Nephron progenitor cell (in vitro differentiated cells): ENCODE results near the gene PYHIN1.

Experiments
- DNase-seq: peaks from one replicate; pipeline ENCODE4 v3.0.0; 2021
- H3K27ac Mint-ChIP-seq: 2 replicates; pipeline ENCODE4 v1.8.0; 2021; ENCODE audit warnings: mild to moderate bottlenecking, moderate library complexity, mixed read lengths
- H3K27me3 Mint-ChIP-seq: 2 replicates; pipeline ENCODE4 v1.8.0; 2021; ENCODE audit warnings: mild to moderate bottlenecking, low read depth, mixed read lengths; ENCODE audit not compliant: poor library complexity
- H3K36me3 Mint-ChIP-seq: 2 replicates; pipeline ENCODE4 v1.8.0; 2021; ENCODE audit warnings: low read depth, mixed read lengths
- H3K4me1 Mint-ChIP-seq: 2 replicates; pipeline ENCODE4 v1.8.0; 2021; ENCODE audit warnings: mixed read lengths
- H3K4me3 Mint-ChIP-seq: 2 replicates; pipeline ENCODE4 v1.8.0; 2021; ENCODE audit warnings: mild to moderate bottlenecking, moderate library complexity, mixed read lengths
- H3K9me3 Mint-ChIP-seq: 2 replicates; pipeline ENCODE4 v1.8.0; 2021; ENCODE audit warnings: mild to moderate bottlenecking, moderate library complexity, mixed read lengths
- CTCF ChIP-seq: fragments of 200-600 bp; sonication (generic); IDR thresholded peaks from 2 replicates; pipeline ENCODE4 v1.5.0; 2021; ENCODE audit warnings: antibody characterized with exemption

Gene PYHIN1

GRCh38 chr1:158979229-158979628 is 47.9 kb downstream of the PYHIN1 start:
- Mint-ChIP-seq H3K4me1 (peaks cover 12% of the 10 kb centered on the region), H3K27ac (no peak overlapping the region), H3K9me3 (peaks cover 38% of the 10 kb centered on the region), H3K36me3 (peaks cover 24% of the 10 kb centered on the region), H3K27me3 (peaks cover 6% of the 10 kb centered on the region), H3K4me3 (no peak overlapping the region)
- no peak for DNase-seq
- TF ChIP-seq CTCF, result no peak

DNA sequence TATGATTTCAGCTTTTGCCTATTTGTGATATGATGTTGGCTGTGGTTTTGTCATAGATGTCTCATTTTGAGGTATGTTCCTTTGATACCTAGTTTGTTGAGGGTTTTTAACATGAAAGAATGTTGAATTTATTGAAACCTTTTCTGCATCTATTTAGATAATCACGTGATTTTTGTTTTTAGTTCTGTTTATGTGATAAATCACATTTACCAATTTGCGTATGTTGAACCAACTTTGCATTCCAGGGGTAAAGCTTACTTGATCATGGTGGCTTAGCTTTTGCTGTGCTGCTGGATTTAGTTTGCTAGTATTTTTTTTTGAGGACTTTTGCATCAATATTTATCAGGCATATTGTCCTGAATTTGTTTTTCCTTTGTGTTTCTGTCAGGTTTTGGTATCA is 51.9 kb downstream of the PYHIN1 start:
- no peak overlapping the region for H3K27ac Mint-ChIP-seq
- H3K4me1 Mint-ChIP-seq, result no peaks in the 10 kb centered on the region
- H3K4me3 Mint-ChIP-seq, result no peak overlapping the region
- H3K36me3 Mint-ChIP-seq, result peaks cover 33% of the 10 kb centered on the region
- peaks cover 59% of the 10 kb centered on the region for H3K9me3 Mint-ChIP-seq
- no peak for DNase-seq
- peaks cover 12% of the 10 kb centered on the region for H3K27me3 Mint-ChIP-seq
- no peak for TF ChIP-seq CTCF

- Mint-ChIP-seq H3K4me1 (peaks cover 8% of the 10 kb centered on the region), H3K4me3 (no peak overlapping the region), H3K27ac (no peak overlapping the region), H3K27me3 (peaks cover 14% of the 10 kb centered on the region), H3K9me3 (peaks cover 53% of the 10 kb centered on the region), H3K36me3 (peaks cover 33% of the 10 kb centered on the region)
- no peak for TF ChIP-seq CTCF
- no peak for DNase-seq
Measured at GRCh38 chr1:158984386-158984785, 53.0 kb downstream of the PYHIN1 start.

GRCh38 chr1:158989424-158989823 is 58.1 kb downstream of the PYHIN1 start:
- H3K27ac Mint-ChIP-seq, result no peak overlapping the region
- no peak for TF ChIP-seq CTCF
- H3K4me1 Mint-ChIP-seq, result peaks cover 10% of the 10 kb centered on the region
- no peak for DNase-seq
- peaks cover 27% of the 10 kb centered on the region for H3K9me3 Mint-ChIP-seq
- H3K27me3 Mint-ChIP-seq, result peaks cover 10% of the 10 kb centered on the region
- H3K36me3 Mint-ChIP-seq, result peaks cover 13% of the 10 kb centered on the region
- no peak overlapping the region for H3K4me3 Mint-ChIP-seq

GRCh38 chr1:158992787-158993312 is 61.5 kb downstream of the PYHIN1 start:
- no peak for TF ChIP-seq CTCF
- H3K4me3 Mint-ChIP-seq, result no peak overlapping the region
- no peak for DNase-seq
- H3K27me3 Mint-ChIP-seq, result peaks cover 8% of the 10 kb centered on the region
- peaks cover 15% of the 10 kb centered on the region for H3K4me1 Mint-ChIP-seq
- peaks cover 11% of the 10 kb centered on the region for H3K9me3 Mint-ChIP-seq
- no peak overlapping the region for H3K27ac Mint-ChIP-seq
- H3K36me3 Mint-ChIP-seq, result peaks cover 6% of the 10 kb centered on the region

DNA sequence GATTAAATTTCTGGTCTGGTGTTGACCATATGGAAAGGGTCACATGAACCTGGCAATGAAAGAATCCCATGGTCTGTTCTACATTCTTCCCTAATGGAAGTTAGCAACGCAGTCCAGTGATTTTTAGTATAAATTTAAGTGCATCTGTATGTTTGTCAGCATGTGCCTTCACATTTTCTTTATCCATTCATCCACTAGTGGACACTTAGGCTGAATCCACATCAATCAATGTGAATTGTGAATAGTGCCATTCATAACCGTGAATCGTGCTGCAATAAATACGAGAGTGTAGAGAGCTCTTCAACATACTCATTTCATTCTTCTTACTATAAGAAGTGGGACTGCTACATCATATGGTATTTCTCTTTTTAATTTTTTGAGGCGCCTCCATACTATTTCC is 65.6 kb downstream of the PYHIN1 start:
- no peak for DNase-seq
- no peaks in the 10 kb centered on the region for H3K27me3 Mint-ChIP-seq
- peaks cover 3% of the 10 kb centered on the region for H3K9me3 Mint-ChIP-seq
- H3K4me1 Mint-ChIP-seq, result peaks cover 31% of the 10 kb centered on the region
- no peak overlapping the region for H3K27ac Mint-ChIP-seq
- no peak overlapping the region for H3K4me3 Mint-ChIP-seq
- H3K36me3 Mint-ChIP-seq, result no peaks in the 10 kb centered on the region
- TF ChIP-seq CTCF, result no peak
